Epithelial cell of proximal tubule (primary cell): ENCODE measurements around the gene TMPRSS7. TPM values are rescaled to one million over a fixed set of nuclear protein-coding genes. Genes with fewer than 3 reads are reported as not detected.

Experiments used
- DNase-seq: peaks from one replicate; pipeline ENCODE4 v3.0.0-alpha.2; 2011; ENCODE audit warnings: low read depth
- H3K4me3 ChIP-seq: 2 replicates; pipeline ENCODE4 v1.5.1; 2011; ENCODE audit warnings: low read depth, mild to moderate bottlenecking, low read length
- CTCF ChIP-seq: conservative IDR thresholded peaks from 2 replicates; pipeline ENCODE4 v1.5.1; 2012; ENCODE audit warnings: low read depth, mild to moderate bottlenecking, low read length
- total RNA-seq: library from RNA; depleted of rRNA; stranded (reverse); fragments of >200 nt; gene quantifications from 2 replicates; pipeline ENCODE4 v1.2.3, GENCODE V29; 2015

TMPRSS7 gene
- total RNA-seq, 1 donor from 2014 or later: not detected

- H3K4me3 ChIP-seq: no peak overlapping the region
- no peak for DNase-seq
- no peak for TF ChIP-seq CTCF
Measured at GRCh38 chr3:112089956-112090886, 55.7 kb downstream of the TMPRSS7 start.

GRCh38 chr3:112090887-112091586 lies 56.5 kb downstream of the TMPRSS7 start:
- H3K4me3 ChIP-seq: no peak overlapping the region
- no peak for TF ChIP-seq CTCF
- no peak for DNase-seq

GRCh38 chr3:112092496-112093179 lies 58.1 kb downstream of the TMPRSS7 start:
- no peak for TF ChIP-seq CTCF
- peak overlapping the region; percentile 33 for H3K4me3 ChIP-seq
- DNase-seq: peak; percentile 79

GRCh38 chr3:112093180-112093522 lies 58.6 kb downstream of the TMPRSS7 start:
- no peak for DNase-seq
- TF ChIP-seq CTCF: no peak
- no peak overlapping the region for H3K4me3 ChIP-seq

- TF ChIP-seq CTCF: no peak
- no peak for DNase-seq
- no peak overlapping the region for H3K4me3 ChIP-seq
Measured at GRCh38 chr3:112095731-112096130, 61.2 kb downstream of the TMPRSS7 start.

- no peak for TF ChIP-seq CTCF
- no peak for DNase-seq
- H3K4me3 ChIP-seq: no peak overlapping the region
Measured at GRCh38 chr3:112096176-112096575, 61.6 kb downstream of the TMPRSS7 start.
